IMR-90 (cell line): ENCODE results near the gene SPATA16. TPM values are rescaled to one million over a fixed set of nuclear protein-coding genes. Genes with fewer than 3 reads are reported as not detected.

Experiments
- ATAC-seq: fragments of 200-7000 bp; cut with Tn5 transposase; 2 replicates; pipeline ENCODE4 v1.9.1; 2020; ENCODE audit warnings: low read depth, mild to moderate bottlenecking, moderate library complexity
- BruUV-seq: library from RNA; stranded (reverse); fragments of 400-500 nt; replicated peaks from 2 replicates; lab custom pipeline; 2021; lab: Mats Ljungman, UMichigan
- CTCF ChIA-PET: fragments of 300-600 bp; formaldehyde crosslinking; extraction: SDS; loops from one replicate; lab custom pipeline; 2021; ENCODE audit warnings: antibody characterized with exemption; lab: Yijun Ruan, JAX
- POLR2A ChIA-PET: fragments of 300-600 bp; sonication (Branson Sonifier 250); formaldehyde crosslinking; loops from one replicate; lab custom pipeline; 2022; ENCODE audit warnings: antibody characterized with exemption; ENCODE audit not compliant: unreplicated experiment; lab: Charles Lee
- DNase-seq: peaks from one replicate; pipeline ENCODE4 v3.0.0; 2013
- H2AFZ ChIP-seq: replicated peaks from 2 replicates; pipeline ENCODE3; 2013; ENCODE audit warnings: low read length, mild to moderate bottlenecking; ENCODE audit not compliant: poor library complexity
- H2AK5ac ChIP-seq: 2 replicates; pipeline ENCODE4 v1.6.1; 2013; ENCODE audit warnings: low read depth, low read length, inconsistent platforms
- H2AK9ac ChIP-seq: replicated peaks from 2 replicates; pipeline ENCODE3; 2013; ENCODE audit warnings: mild to moderate bottlenecking, low read depth, low read length, moderate library complexity; ENCODE audit not compliant: poor library complexity
- H2BK120ac ChIP-seq: 2 replicates; pipeline ENCODE4 v1.6.1; 2013; ENCODE audit warnings: low read depth, low read length, inconsistent platforms
- H2BK15ac ChIP-seq: 3 replicates; pipeline ENCODE4 v1.6.1; 2013; ENCODE audit warnings: low read depth, low read length, inconsistent platforms
- H2BK20ac ChIP-seq: 2 replicates; pipeline ENCODE4 v1.6.1; 2013; ENCODE audit warnings: low read depth, mild to moderate bottlenecking, inconsistent platforms, low read length, moderate library complexity
- H2BK5ac ChIP-seq: 2 replicates; pipeline ENCODE4 v1.6.1; 2013; ENCODE audit warnings: mild to moderate bottlenecking, low read depth, low read length, inconsistent platforms; ENCODE audit not compliant: poor library complexity, severe bottlenecking
- H3K14ac ChIP-seq: replicated peaks from 2 replicates; pipeline ENCODE4 v1.6.1; 2013; ENCODE audit warnings: low read depth, low read length, inconsistent platforms
- H3K18ac ChIP-seq: 2 replicates; pipeline ENCODE4 v1.6.1; 2013; ENCODE audit warnings: low read depth, low read length, control low read depth
- H3K23ac ChIP-seq: 2 replicates; pipeline ENCODE4 v1.6.1; 2013; ENCODE audit warnings: low read depth, low read length, inconsistent platforms
- H3K27ac ChIP-seq: 2 replicates; pipeline ENCODE4 v1.5.1; 2013; ENCODE audit warnings: mild to moderate bottlenecking, control low read depth, low read length; ENCODE audit not compliant: insufficient read depth
- H3K27me3 ChIP-seq: 2 replicates; pipeline ENCODE4 v1.6.1; 2013; ENCODE audit warnings: low read length; ENCODE audit not compliant: control insufficient read depth, insufficient read depth
- H3K36me3 ChIP-seq: 2 replicates; pipeline ENCODE4 v1.6.1; 2013; ENCODE audit warnings: low read length, mixed read lengths; ENCODE audit not compliant: control insufficient read depth, insufficient read depth
- H3K4ac ChIP-seq: 2 replicates; pipeline ENCODE4 v1.6.1; 2013; ENCODE audit warnings: low read depth, low read length, inconsistent platforms
- H3K4me1 ChIP-seq: 2 replicates; pipeline ENCODE4 v1.6.1; 2013; ENCODE audit warnings: low read length, mixed read lengths; ENCODE audit not compliant: control insufficient read depth, insufficient read depth
- H3K4me2 ChIP-seq: 2 replicates; pipeline ENCODE4 v1.6.1; 2013; ENCODE audit warnings: low read depth, mild to moderate bottlenecking, control low read depth, low read length, moderate library complexity
- H3K4me3 ChIP-seq: 2 replicates; pipeline ENCODE4 v1.5.1; 2013; ENCODE audit warnings: low read depth, mild to moderate bottlenecking, control low read depth, low read length, moderate library complexity; ENCODE audit not compliant: insufficient read depth
- H3K56ac ChIP-seq: 2 replicates; pipeline ENCODE4 v1.6.1; 2013; ENCODE audit warnings: low read length, inconsistent platforms; ENCODE audit not compliant: insufficient read depth; ENCODE audit errors: extremely low read depth
- H3K79me1 ChIP-seq, 2 experiments: 2 replicates each; pipeline ENCODE4 v1.6.1; 2013; ENCODE audit warnings: low read length in 2 of 2, inconsistent platforms in 1 of 2, low read depth in 1 of 2
- H3K9ac ChIP-seq: 2 replicates; pipeline ENCODE4 v1.6.1; 2013; ENCODE audit warnings: low read depth, low read length, control low read depth
- H3K9me1 ChIP-seq: 2 replicates; pipeline ENCODE4 v1.6.1; 2013; ENCODE audit warnings: low read length, inconsistent platforms; ENCODE audit not compliant: insufficient read depth
- H3K9me3 ChIP-seq: 2 replicates; pipeline ENCODE4 v1.6.1; 2013; ENCODE audit warnings: low read length; ENCODE audit not compliant: control insufficient read depth, insufficient read depth
- H4K20me1 ChIP-seq: 2 replicates; pipeline ENCODE4 v1.6.1; 2013; ENCODE audit warnings: low read length, inconsistent platforms; ENCODE audit not compliant: insufficient read depth
- H4K5ac ChIP-seq: 2 replicates; pipeline ENCODE4 v1.6.1; 2013; ENCODE audit warnings: mild to moderate bottlenecking, low read depth, low read length, control low read depth
- H4K8ac ChIP-seq, 2 experiments: 2 replicates each; pipeline ENCODE4 v1.6.1; 2013; ENCODE audit warnings: low read depth in 2 of 2, low read length in 2 of 2, control low read depth in 1 of 2, inconsistent platforms in 1 of 2
- H4K91ac ChIP-seq: 2 replicates; pipeline ENCODE4 v1.6.1; 2013; ENCODE audit warnings: low read depth, low read length, inconsistent platforms; ENCODE audit not compliant: insufficient read depth
- BHLHE40 ChIP-seq: fragments of 150-350 bp; IDR thresholded peaks from 2 replicates; pipeline ENCODE4 v1.6.1; 2016; ENCODE audit warnings: mild to moderate bottlenecking, low read depth, low read length
- CEBPB ChIP-seq: IDR thresholded peaks from 2 replicates; pipeline ENCODE4 v1.6.1; 2012; ENCODE audit warnings: low read depth, low read length, improper control_type of control experiment
- CHD1 ChIP-seq: IDR thresholded peaks from 2 replicates; pipeline ENCODE4 v1.6.1; 2012; ENCODE audit warnings: low read depth, low read length, improper control_type of control experiment
- ELK1 ChIP-seq: fragments of 150-350 bp; IDR thresholded peaks from 2 replicates; pipeline ENCODE4 v1.6.1; 2016; ENCODE audit warnings: low read depth, mild to moderate bottlenecking, low read length, moderate library complexity, borderline replicate concordance
- FOS ChIP-seq: fragments of 150-350 bp; IDR thresholded peaks from 2 replicates; pipeline ENCODE4 v1.6.1; 2016; ENCODE audit warnings: low read depth, low read length
- MAFK ChIP-seq: IDR thresholded peaks from 2 replicates; pipeline ENCODE4 v1.6.1; 2012; ENCODE audit warnings: low read depth, low read length, improper control_type of control experiment
- MAZ ChIP-seq: IDR thresholded peaks from 2 replicates; pipeline ENCODE4 v1.6.1; 2012; ENCODE audit warnings: low read depth, mild to moderate bottlenecking, low read length, improper control_type of control experiment, moderate library complexity, borderline replicate concordance
- MXI1 ChIP-seq: IDR thresholded peaks from 2 replicates; pipeline ENCODE4 v1.6.1; 2012; ENCODE audit warnings: low read depth, mild to moderate bottlenecking, low read length, moderate library complexity, borderline replicate concordance
- NFE2L2 ChIP-seq: fragments of 150-350 bp; IDR thresholded peaks from 2 replicates; pipeline ENCODE4 v1.6.1; 2016; ENCODE audit warnings: low read depth, mild to moderate bottlenecking, low read length
- POLR2A ChIP-seq: IDR thresholded peaks from 2 replicates; pipeline ENCODE4 v1.6.1; 2012; ENCODE audit warnings: mild to moderate bottlenecking, low read depth, low read length
- RAD21 ChIP-seq: IDR thresholded peaks from 2 replicates; pipeline ENCODE4 v1.6.1; 2012; ENCODE audit warnings: low read length, improper control_type of control experiment
- SMC3 ChIP-seq: fragments of 150-350 bp; IDR thresholded peaks from 2 replicates; pipeline ENCODE4 v1.6.1; 2016; ENCODE audit warnings: low read depth, mild to moderate bottlenecking, antibody characterized with exemption, low read length, moderate library complexity
- USF2 ChIP-seq: fragments of 150-350 bp; IDR thresholded peaks from 2 replicates; pipeline ENCODE4 v1.6.1; 2017; ENCODE audit warnings: mild to moderate bottlenecking, antibody characterized with exemption, low read length, low read depth
- WGBS, 2 experiments: methylation state at CpG; one replicate each; pipeline versions ENCODE4 v1.1.5 to v1.1.7; 2013; ENCODE audit warnings: missing lambda C conversion rate in 2 of 2; ENCODE audit not compliant: insufficient read length in 1 of 2; ENCODE audit errors: extremely low coverage in 2 of 2; 5-methylcytosine and 5-hydroxymethylcytosine counted together
- dilution Hi-C: fragments of 300-500 bp; cut with HindIII; formaldehyde crosslinking; loops from one replicate; pipeline ENCODE4 v1.14.3; 2018; ENCODE audit warnings: low sequenced_read_pairs; ENCODE audit not compliant: unreplicated experiment
- in situ Hi-C: fragments of 300-500 bp; cut with MboI; formaldehyde crosslinking; loops from 3 replicates; pipeline ENCODE4 v1.14.3; 2019; ENCODE audit warnings: low sequenced_read_pairs, inconsistent platforms, mixed read lengths
- intact Hi-C: fragments of 100-400 bp; cut with micrococcal nuclease; formaldehyde crosslinking; loops from 2 replicates; pipeline ENCODE4 v1.10.0; 2022
- polyA plus RNA-seq, 3 experiments: library from polyadenylated mRNA; depleted of rRNA; stranded (reverse); fragments of >200 nt; gene quantifications; 2 replicates each; pipeline ENCODE4 v1.2.3, GENCODE V29; 2012; ENCODE audit warnings: low replicate concordance in 1 of 3
- total RNA-seq: library from RNA; depleted of rRNA; stranded (reverse); fragments of >200 nt; gene quantifications from 2 replicates; pipeline ENCODE4 v1.2.3, GENCODE V29; 2012

Gene SPATA16
- total and polyA plus RNA-seq, 2 of the 4 experiments (the other 2 are of a cell fraction) = not detected

GRCh38 chr3:172939651-172940293, 201.3 kb downstream of the SPATA16 start:
- POLR2A ChIA-PET = no interaction called here
- intact Hi-C loops = no loop called here
- DNase-seq = no peak

More at GRCh38 chr3:172939651-172940293, 201.3 kb downstream of the SPATA16 start:
- H2BK5ac ChIP-seq = no peak overlapping the region
- no peak overlapping the region for H2AK5ac ChIP-seq
- H3K36me3 ChIP-seq = no peaks in the 10 kb centered on the region
- H3K56ac ChIP-seq = no peak overlapping the region
- no peak overlapping the region for H3K27ac ChIP-seq
- no peak overlapping the region for H2AFZ ChIP-seq
- no TSS peak for BruUV-seq
- H3K79me1 ChIP-seq = no peaks in the 10 kb centered on the region
- H4K20me1 ChIP-seq = no peaks in the 10 kb centered on the region
- H3K27me3 ChIP-seq = no peaks in the 10 kb centered on the region
- no CpG with 5 or more reads among the region's 2 CpGs for WGBS, 2 experiments
- dilution Hi-C loops = no loop called here
- in situ Hi-C loops = no loop called here
- no peak for ATAC-seq
- H3K4me1 ChIP-seq = no peaks in the 10 kb centered on the region
- no peaks in the 10 kb centered on the region for H3K9me1 ChIP-seq
- H3K4me3 ChIP-seq = no peak overlapping the region
- no peak overlapping the region for H2BK120ac ChIP-seq
- H3K9ac ChIP-seq = no peak overlapping the region
- H4K8ac ChIP-seq = no peak overlapping the region
- no peak overlapping the region for H2BK15ac ChIP-seq
- H3K18ac ChIP-seq = no peak overlapping the region
- CTCF ChIA-PET = no interaction called here
- H4K5ac ChIP-seq = no peak overlapping the region
- no peak overlapping the region for H4K91ac ChIP-seq
- no peak overlapping the region for H3K4me2 ChIP-seq
- no peak overlapping the region for H2AK9ac ChIP-seq
- H3K9me3 ChIP-seq = no peaks in the 10 kb centered on the region
- no peak overlapping the region for H3K14ac ChIP-seq
- TF ChIP-seq ELK1 = no peak
- no peak for TF ChIP-seq BHLHE40
- no peak for TF ChIP-seq NFE2L2
- no peak for TF ChIP-seq MAFK
- no peak for TF ChIP-seq USF2
- no peak for TF ChIP-seq SMC3
- TF ChIP-seq FOS = no peak
- TF ChIP-seq MXI1 = no peak
- TF ChIP-seq POLR2A = no peak
- no peak for TF ChIP-seq MAZ
- TF ChIP-seq CHD1 = no peak
- TF ChIP-seq RAD21 = no peak
- no peak for TF ChIP-seq CEBPB
- no peak overlapping the region for H3K23ac ChIP-seq
- no peak overlapping the region for H2BK20ac ChIP-seq
- no peak overlapping the region for H3K4ac ChIP-seq
